Non-pigmented ciliary epithelial cell (primary cell): ENCODE measurements around the gene BSG.
"Not testable (repeated sequence)": the region's sequence is repeated elsewhere in the genome, so short reads cannot be mapped to it uniquely, and the experiment has no call there.

Source experiments
- DNase-seq: peaks from one replicate; pipeline ENCODE4 v3.0.0-alpha.2; 2010; ENCODE audit warnings: low read depth

BSG gene

GRCh38 chr19:588093-588740 lies 15.8 kb downstream of the BSG start:
- DNase-seq = no peak

- DNase-seq = no peak
These were observed 16.6 kb downstream of the BSG start for GRCh38 chr19:588741-589692.

- DNase-seq = no peak
These were observed 17.4 kb downstream of the BSG start, which contains the start of gene HCN2 for GRCh38 chr19:589693-590395. Gene HCN2, plus strand, starts transcription at chr19:589881. Its CDS starts 65 bp downstream, at chr19:589946.

GRCh38 chr19:590396-590745 lies 18.0 kb downstream of the BSG start:
- DNase-seq = no peak

- DNase-seq = no peak
These were observed 18.3 kb downstream of the BSG start for GRCh38 chr19:590750-591098.

- no peak for DNase-seq
These were observed 18.9 kb downstream of the BSG start for GRCh38 chr19:591099-591958.

- no peak for DNase-seq
These were observed 19.7 kb downstream of the BSG start for GRCh38 chr19:592101-592500.

- no peak for DNase-seq
These were observed 20.7 kb downstream of the BSG start for GRCh38 chr19:593055-593454.

- DNase-seq = no peak
These were observed 21.1 kb downstream of the BSG start for GRCh38 chr19:593505-593904.

GRCh38 chr19:594265-594870 lies 22.0 kb downstream of the BSG start:
- DNase-seq = no peak

- no peak for DNase-seq
These were observed 23.2 kb downstream of the BSG start for GRCh38 chr19:595326-596262.

- DNase-seq = no peak
These were observed 23.9 kb downstream of the BSG start for GRCh38 chr19:596263-596655.

- DNase-seq = no peak
These were observed 25.3 kb downstream of the BSG start for GRCh38 chr19:597406-598315.

GRCh38 chr19:601310-601709 lies 28.9 kb downstream of the BSG start:
- DNase-seq = no peak

GRCh38 chr19:601790-602189 lies 29.4 kb downstream of the BSG start:
- DNase-seq = no peak

GRCh38 chr19:602391-603301 lies 30.2 kb downstream of the BSG start:
- DNase-seq = no peak

- not testable (repeated sequence) for DNase-seq
These were observed 30.9 kb downstream of the BSG start for GRCh38 chr19:603302-603639.

- not testable (repeated sequence) for DNase-seq
These were observed 31.4 kb downstream of the BSG start for GRCh38 chr19:603779-604178.
